ENCODE measurements around the gene UBE2D4.
"Not testable (repeated sequence)": the region's sequence is repeated elsewhere in the genome, so short reads cannot be mapped to it uniquely, and the experiment has no call there.

DNA sequence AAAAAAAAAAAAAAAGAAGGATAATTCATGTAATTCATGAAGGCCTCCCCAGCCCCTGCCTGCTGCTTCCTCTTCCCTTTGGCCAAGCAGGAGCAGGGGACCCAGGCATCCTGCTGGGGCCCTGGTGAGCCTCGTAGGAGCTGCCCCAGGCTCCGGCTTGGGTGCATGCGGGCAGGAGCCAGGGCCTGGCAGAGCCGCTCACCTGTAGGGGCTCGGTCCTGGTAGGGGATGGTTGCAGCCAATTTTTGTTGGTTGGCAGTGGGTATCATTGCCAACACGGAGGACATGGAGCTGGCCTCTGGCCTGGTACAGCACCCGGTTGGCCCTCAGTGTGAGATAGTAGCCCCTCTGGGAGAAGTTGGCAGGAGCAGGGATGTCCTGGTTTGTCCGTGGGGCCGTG, 61.2 kb downstream of the UBE2D4 start:
- not testable (repeated sequence) for TF ChIP-seq CTCF (IDR thresholded peaks at IDR 0.05 in 8 of 11, conservative IDR thresholded peaks at IDR 0.05 in 3 of 11); POLR2A (IDR thresholded peaks at IDR 0.05)
